HFFc6 (cell line): Measurements from ENCODE around the gene GAS2L1. TPM values are rescaled to one million over a fixed set of nuclear protein-coding genes. Genes with fewer than 3 reads are reported as not detected.

Experiments
- DNase-seq: peaks from one replicate; pipeline ENCODE4 v3.0.0-alpha.2; 2018
- H3K27ac Mint-ChIP-seq: 2 replicates; pipeline ENCODE4 v1.8.0; 2020; ENCODE audit warnings: mild to moderate bottlenecking, mixed read lengths
- H3K27me3 Mint-ChIP-seq: 2 replicates; pipeline ENCODE4 v1.8.0; 2021; ENCODE audit warnings: mild to moderate bottlenecking, moderate library complexity, mixed read lengths; ENCODE audit not compliant: insufficient read depth
- H3K36me3 Mint-ChIP-seq: 2 replicates; pipeline ENCODE4 v1.8.0; 2021; ENCODE audit warnings: low read depth, mixed read lengths
- H3K4me1 Mint-ChIP-seq: 2 replicates; pipeline ENCODE4 v1.8.0; 2020; ENCODE audit warnings: low read depth, mixed read lengths
- H3K4me3 Mint-ChIP-seq: 2 replicates; pipeline ENCODE4 v1.8.0; 2020; ENCODE audit warnings: mild to moderate bottlenecking, moderate library complexity, mixed read lengths
- H3K9me3 Mint-ChIP-seq: 2 replicates; pipeline ENCODE4 v1.8.0; 2020; ENCODE audit warnings: mild to moderate bottlenecking, mixed read lengths
- CTCF ChIP-seq: fragments of 200-600 bp; sonication (generic); IDR thresholded peaks from 2 replicates; pipeline ENCODE4 v1.5.0; 2021; ENCODE audit warnings: antibody characterized with exemption, mild to moderate bottlenecking
- total RNA-seq, 6 experiments: library from RNA; stranded (reverse); fragmentation: NEBNext Ultra II Directional; extraction: Animal tissue kit (Norgen Biotek cat#: 25700); gene quantifications; 2 replicates in 1 of 6; 3 replicates in 5 of 6; pipeline ENCODE4 v1.2.3, GENCODE V29; 2021

The GAS2L1 gene
- total RNA-seq, 6 experiments from 2014 or later: 40.5 to 48.8 (median 43.3) TPM

- Mint-ChIP-seq H3K27ac (no peak overlapping the region), H3K27me3 (no peaks in the 10 kb centered on the region), H3K36me3 (no peaks in the 10 kb centered on the region), H3K9me3 (no peaks in the 10 kb centered on the region), H3K4me1 (no peaks in the 10 kb centered on the region), H3K4me3 (no peak overlapping the region)
- DNase-seq: no peak
- TF ChIP-seq CTCF: no peak
Observed at GRCh38 chr22:29260601-29261315, 45.7 kb upstream of the GAS2L1 start.

- peaks cover 4% of the 10 kb centered on the region for H3K27me3 Mint-ChIP-seq
Observed at GRCh38 chr22:29263791-29264276, 42.6 kb upstream of the GAS2L1 start.

GRCh38 chr22:29265305-29265704 lies 41.1 kb upstream of the GAS2L1 start:
- no peak for TF ChIP-seq CTCF
- Mint-ChIP-seq H3K9me3 (no peaks in the 10 kb centered on the region), H3K27me3 (peaks cover 4% of the 10 kb centered on the region), H3K27ac (no peak overlapping the region), H3K4me1 (peaks cover 25% of the 10 kb centered on the region), H3K4me3 (no peak overlapping the region), H3K36me3 (peaks cover 25% of the 10 kb centered on the region)
- DNase-seq: no peak

More at GRCh38 chr22:29263791-29264276, 42.6 kb upstream of the GAS2L1 start:
- no peak overlapping the region for H3K4me3 Mint-ChIP-seq
- H3K9me3 Mint-ChIP-seq: no peaks in the 10 kb centered on the region
- peaks cover 12% of the 10 kb centered on the region for H3K4me1 Mint-ChIP-seq
- no peak for TF ChIP-seq CTCF
- DNase-seq: no peak
- H3K27ac Mint-ChIP-seq: no peak overlapping the region
- peaks cover 12% of the 10 kb centered on the region for H3K36me3 Mint-ChIP-seq

DNA sequence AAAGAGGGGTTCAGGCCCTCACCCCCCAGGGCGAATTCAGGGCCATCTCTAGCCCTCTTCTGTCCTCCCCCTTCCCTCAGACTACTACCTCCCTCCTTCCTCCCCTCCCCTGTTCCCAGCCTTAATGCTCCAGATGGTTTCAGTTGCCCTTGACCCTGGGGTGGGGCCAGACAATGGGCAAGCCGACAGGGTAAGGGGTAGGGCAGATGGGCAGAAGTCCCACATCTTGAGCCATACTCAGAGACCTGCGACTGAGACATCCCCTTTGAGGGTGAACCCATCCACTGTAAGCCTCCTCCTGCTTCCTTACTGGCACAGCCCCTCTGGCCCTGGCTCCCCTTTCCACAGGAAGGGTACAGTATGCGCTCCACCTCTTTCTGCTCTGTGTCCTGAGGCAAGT lies 40.5 kb upstream of the GAS2L1 start:
- peaks cover 32% of the 10 kb centered on the region for H3K4me1 Mint-ChIP-seq
- no peak for DNase-seq
- TF ChIP-seq CTCF: no peak
- H3K27me3 Mint-ChIP-seq: peaks cover 4% of the 10 kb centered on the region
- peaks cover 32% of the 10 kb centered on the region for H3K36me3 Mint-ChIP-seq
- no peaks in the 10 kb centered on the region for H3K9me3 Mint-ChIP-seq
- H3K4me3 Mint-ChIP-seq: peak overlapping the region; percentile 95
- H3K27ac Mint-ChIP-seq: peak overlapping the region; percentile 99

GRCh38 chr22:29266564-29267461 lies 39.6 kb upstream of the GAS2L1 start:
- TF ChIP-seq CTCF: no peak

More at GRCh38 chr22:29266564-29267461, 39.6 kb upstream of the GAS2L1 start:
- Mint-ChIP-seq H3K4me1 (peaks cover 40% of the 10 kb centered on the region), H3K36me3 (peaks cover 37% of the 10 kb centered on the region), H3K9me3 (no peaks in the 10 kb centered on the region), H3K4me3 (peak overlapping the region; percentile 95), H3K27ac (peak overlapping the region; percentile 99), H3K27me3 (peaks cover 4% of the 10 kb centered on the region)
- DNase-seq: no peak
